Measurements from ENCODE around the gene PRKN.

DNA sequence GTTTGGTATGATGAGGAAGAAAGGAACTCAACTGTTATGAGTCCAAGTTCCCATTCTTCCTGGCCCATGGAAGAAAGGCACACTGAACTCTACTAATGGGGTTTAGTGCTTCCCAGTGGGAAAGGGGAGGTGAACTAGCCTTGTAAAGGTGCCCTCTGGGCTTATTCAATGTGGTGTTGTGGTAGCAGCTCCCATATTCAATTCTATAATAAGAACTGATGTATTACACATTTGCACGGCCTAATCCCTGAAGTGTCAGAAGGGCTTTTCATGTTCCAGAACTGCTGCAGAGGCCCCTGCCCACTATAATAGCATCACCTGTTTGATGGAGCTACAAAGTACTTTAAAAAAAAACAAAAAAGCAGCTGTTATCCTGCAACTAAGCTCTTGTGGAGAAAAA lies 17.1 kb downstream of the PRKN start:
- TF ChIP-seq CTCF (IDR thresholded peaks at IDR 0.05) (no peak), POLR2A (IDR thresholded peaks at IDR 0.05) (no peak)

Measured in thyroid gland (tissue), 4 donors.